ENCODE measurements around the gene ZC3H7B. TPM values are rescaled to one million over a fixed set of nuclear protein-coding genes. Genes with fewer than 3 reads are reported as not detected.

The ZC3H7B gene
- total and polyA plus RNA-seq, 4 donors = 31.5 to 55.8 (median 34.3) TPM

- H3K9me3 ChIP-seq (ENCODE audit: control insufficient read depth in 4 of 4, insufficient read depth in 3 of 4, low read length in 3 of 4) = no peaks in the 10 kb centered on the region
- H3K4me1 ChIP-seq (ENCODE audit: control insufficient read depth in 5 of 5, insufficient read depth in 5 of 5, low read length in 5 of 5) = no peaks in the 10 kb centered on the region
- no peak overlapping the region for H3K4me3 ChIP-seq
- 96% methylated on average over 15 of the region's 15 CpGs for WGBS, 2 donors
- no peak for TF ChIP-seq CTCF (IDR thresholded peaks at IDR 0.05; ENCODE audit: control extremely low read depth, extremely low read depth)
- peaks cover 11 to 68% (median 39%) of the 10 kb centered on the region in 4 donors for H3K36me3 ChIP-seq (ENCODE audit: control insufficient read depth in 4 of 4, insufficient read depth in 4 of 4, low read length in 4 of 4)
- no peak overlapping the region for H3K9ac ChIP-seq (ENCODE audit: insufficient read depth in 1 of 2, low read length in 2 of 2)
- no peak for ATAC-seq (ENCODE audit: insufficient read depth, low FRiP score)
- no peak for DNase-seq
- no peaks in the 10 kb centered on the region for H3K27me3 ChIP-seq (ENCODE audit: control insufficient read depth in 3 of 3, insufficient read depth in 3 of 3, low read length in 2 of 3)
- no peak overlapping the region for H3K27ac ChIP-seq (ENCODE audit: low read depth in 1 of 2, low read length in 1 of 2)
Measured at GRCh38 chr22:41264408-41264941, 36.9 kb upstream of the ZC3H7B start.

- H3K27me3 ChIP-seq (ENCODE audit: control insufficient read depth in 3 of 3, insufficient read depth in 3 of 3, low read length in 2 of 3) = no peaks in the 10 kb centered on the region
- no peak overlapping the region for H3K4me3 ChIP-seq
- H3K9me3 ChIP-seq (ENCODE audit: control insufficient read depth in 4 of 4, insufficient read depth in 3 of 4, low read length in 3 of 4) = no peaks in the 10 kb centered on the region
- ATAC-seq (ENCODE audit: insufficient read depth, low FRiP score) (no peak), DNase-seq (no peak)
- TF ChIP-seq CTCF (IDR thresholded peaks at IDR 0.05; ENCODE audit: control extremely low read depth, extremely low read depth) = no peak
- no peak overlapping the region for H3K27ac ChIP-seq (ENCODE audit: low read depth in 1 of 2, low read length in 1 of 2)
- H3K36me3 ChIP-seq (ENCODE audit: control insufficient read depth in 4 of 4, insufficient read depth in 4 of 4, low read length in 4 of 4) = peaks cover 14 to 58% (median 27%) of the 10 kb centered on the region in 4 donors
- no peaks in the 10 kb centered on the region for H3K4me1 ChIP-seq (ENCODE audit: control insufficient read depth in 5 of 5, insufficient read depth in 5 of 5, low read length in 5 of 5)
- H3K9ac ChIP-seq (ENCODE audit: insufficient read depth in 1 of 2, low read length in 2 of 2) = no peak overlapping the region
- WGBS, 2 donors = 93 to 98% methylated on average over 16 of the region's 16 CpGs
Measured at GRCh38 chr22:41267958-41268357, 33.4 kb upstream of the ZC3H7B start.

- ATAC-seq (ENCODE audit: insufficient read depth, low FRiP score) (no peak), DNase-seq (no peak)
- H3K9me3 ChIP-seq (ENCODE audit: control insufficient read depth in 4 of 4, insufficient read depth in 3 of 4, low read length in 3 of 4) = no peaks in the 10 kb centered on the region
- no peaks in the 10 kb centered on the region for H3K4me1 ChIP-seq (ENCODE audit: control insufficient read depth in 5 of 5, insufficient read depth in 5 of 5, low read length in 5 of 5)
- TF ChIP-seq CTCF (IDR thresholded peaks at IDR 0.05; ENCODE audit: control extremely low read depth, extremely low read depth) = no peak
- H3K27me3 ChIP-seq (ENCODE audit: control insufficient read depth in 3 of 3, insufficient read depth in 3 of 3, low read length in 2 of 3) = no peaks in the 10 kb centered on the region
- no peak overlapping the region for H3K4me3 ChIP-seq
- H3K9ac ChIP-seq (ENCODE audit: insufficient read depth in 1 of 2, low read length in 2 of 2) = no peak overlapping the region
- WGBS, 2 donors = 92 to 99% methylated on average over 9 of the region's 9 CpGs
- no peak overlapping the region for H3K27ac ChIP-seq (ENCODE audit: low read depth in 1 of 2, low read length in 1 of 2)
- peaks cover 22 to 52% (median 27%) of the 10 kb centered on the region in 4 donors for H3K36me3 ChIP-seq (ENCODE audit: control insufficient read depth in 4 of 4, insufficient read depth in 4 of 4, low read length in 4 of 4)
Measured at GRCh38 chr22:41271787-41272186, 29.5 kb upstream of the ZC3H7B start.

- Histone ChIP-seq H3K36me3 (ENCODE audit: control insufficient read depth in 4 of 4, insufficient read depth in 4 of 4, low read length in 4 of 4) (peaks cover 21 to 46% (median 24%) of the 10 kb centered on the region in 4 donors), H3K27ac (ENCODE audit: low read depth in 1 of 2, low read length in 1 of 2) (no peak overlapping the region), H3K9me3 (ENCODE audit: control insufficient read depth in 4 of 4, insufficient read depth in 3 of 4, low read length in 3 of 4) (no peaks in the 10 kb centered on the region), H3K4me1 (ENCODE audit: control insufficient read depth in 5 of 5, insufficient read depth in 5 of 5, low read length in 5 of 5) (no peaks in the 10 kb centered on the region), H3K27me3 (ENCODE audit: control insufficient read depth in 3 of 3, insufficient read depth in 3 of 3, low read length in 2 of 3) (no peaks in the 10 kb centered on the region), H3K4me3 (no peak overlapping the region), H3K9ac (ENCODE audit: insufficient read depth in 1 of 2, low read length in 2 of 2) (no peak overlapping the region)
- DNase-seq (no peak), ATAC-seq (ENCODE audit: insufficient read depth, low FRiP score) (no peak)
- 97% methylated on average over 7 of the region's 7 CpGs for WGBS, 2 donors
- no peak for TF ChIP-seq CTCF (IDR thresholded peaks at IDR 0.05; ENCODE audit: control extremely low read depth, extremely low read depth)
Measured at GRCh38 chr22:41273128-41273527, 28.2 kb upstream of the ZC3H7B start.

Measured in lung (tissue), 12 donors.